Loucy (cell line): Measurements from ENCODE around the gene STXBP1.

Source experiments
- H2AFZ ChIP-seq: fragments of 200-600 bp; sonication (generic); 2 replicates; pipeline ENCODE4 v1.6.0; 2016; ENCODE audit warnings: antibody characterized with exemption, mild to moderate bottlenecking, low read length, moderate library complexity
- H3F3A ChIP-seq: fragments of 200-600 bp; 2 replicates; pipeline ENCODE4 v1.6.0; 2016; ENCODE audit warnings: antibody characterized with exemption, low read depth, mild to moderate bottlenecking
- H3K27me3 ChIP-seq: fragments of 200-600 bp; sonication (generic); 2 replicates; pipeline ENCODE4 v1.6.1; 2014; ENCODE audit warnings: low read length, mild to moderate bottlenecking; ENCODE audit not compliant: insufficient read depth, poor library complexity, severe bottlenecking
- H3K36me3 ChIP-seq: fragments of 200-600 bp; sonication (generic); 2 replicates; pipeline ENCODE4 v1.6.1; 2016; ENCODE audit warnings: low read length; ENCODE audit not compliant: insufficient read depth
- H3K4me1 ChIP-seq: fragments of 200-600 bp; sonication (generic); 2 replicates; pipeline ENCODE4 v1.5.1; 2014; ENCODE audit warnings: low read length, mild to moderate bottlenecking; ENCODE audit not compliant: insufficient read depth, poor library complexity, severe bottlenecking
- H3K4me2 ChIP-seq: fragments of 200-600 bp; sonication (generic); 2 replicates; pipeline ENCODE4 v1.6.0; 2014; ENCODE audit warnings: antibody characterized with exemption, low read length, low read depth, mild to moderate bottlenecking; ENCODE audit not compliant: poor library complexity, severe bottlenecking
- H3K4me3 ChIP-seq: fragments of 200-600 bp; sonication (generic); 2 replicates; pipeline ENCODE4 v1.5.1; 2014; ENCODE audit warnings: low read length, mild to moderate bottlenecking, mixed read lengths; ENCODE audit not compliant: poor library complexity, severe bottlenecking
- H3K79me2 ChIP-seq: fragments of 200-600 bp; sonication (generic); 2 replicates; pipeline ENCODE4 v1.6.1; 2014; ENCODE audit warnings: low read length; ENCODE audit not compliant: insufficient read depth
- H3K9ac ChIP-seq: fragments of 200-600 bp; sonication (generic); 2 replicates; pipeline ENCODE4 v1.6.0; 2014; ENCODE audit warnings: mild to moderate bottlenecking, low read depth, low read length, moderate library complexity; ENCODE audit not compliant: poor library complexity, severe bottlenecking
- H3K9me2 ChIP-seq: fragments of 200-600 bp; sonication (generic); replicated peaks from 2 replicates; pipeline ENCODE4 v1.6.1; 2016; ENCODE audit warnings: low read depth, low read length, mixed read lengths
- H3K9me3 ChIP-seq: fragments of 200-600 bp; sonication (generic); 2 replicates; pipeline ENCODE4 v1.6.1; 2014; ENCODE audit warnings: mild to moderate bottlenecking, antibody characterized with exemption, low read length, low read depth; ENCODE audit not compliant: insufficient read depth
- H4K20me1 ChIP-seq: fragments of 200-600 bp; sonication (generic); 2 replicates; pipeline ENCODE4 v1.6.0; 2014; ENCODE audit warnings: antibody characterized with exemption, low read length, mild to moderate bottlenecking; ENCODE audit not compliant: insufficient read depth, poor library complexity, severe bottlenecking
- EZH2phosphoT487 ChIP-seq: fragments of 200-600 bp; IDR thresholded peaks from 2 replicates; pipeline ENCODE4 v1.6.1; 2018; ENCODE audit warnings: antibody characterized with exemption, mild to moderate bottlenecking, moderate library complexity, borderline replicate concordance
- TF ChIP-seq, protein P1 (sequence below): fragments of 200-600 bp; sonication (generic); conservative IDR thresholded peaks from 2 replicates; pipeline ENCODE4 v1.5.1; 2014; ENCODE audit warnings: mild to moderate bottlenecking, antibody characterized with exemption, low read length

Gene STXBP1

DNA sequence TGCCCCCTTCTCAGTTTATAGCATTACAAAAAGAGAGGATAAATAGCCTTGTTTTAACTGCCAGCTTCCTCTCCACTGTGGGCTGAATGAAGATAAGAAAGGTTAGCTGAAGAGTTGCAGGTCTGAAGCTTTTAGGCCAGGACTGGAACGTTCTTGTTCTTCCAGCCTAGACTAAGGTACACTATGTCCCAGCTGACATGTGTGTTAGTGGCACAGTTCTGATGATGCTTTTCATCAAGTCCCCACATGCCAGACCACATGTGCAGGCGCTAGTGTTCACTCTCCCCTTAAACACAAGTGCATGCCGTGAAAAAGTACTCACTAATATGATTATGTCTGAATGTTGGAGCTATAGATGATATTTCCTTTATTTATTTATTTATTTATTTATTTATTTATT, 40.7 kb downstream of the STXBP1 start:
- no peaks in the 10 kb centered on the region for H4K20me1 ChIP-seq
- peak overlapping the region; percentile 47 for H3K4me2 ChIP-seq
- peaks cover 6% of the 10 kb centered on the region; the same call in 1 of the 2 replicates for H3K79me2 ChIP-seq
- H3K9ac ChIP-seq = peak overlapping the region; percentile 15
- no peaks in the 10 kb centered on the region for H3F3A ChIP-seq
- H3K4me1 ChIP-seq = peaks cover 27% of the 10 kb centered on the region
- peaks cover 21% of the 10 kb centered on the region; the same call in 1 of the 2 replicates for H3K36me3 ChIP-seq
- H3K4me3 ChIP-seq = peak overlapping the region; percentile 5
- no peak for TF ChIP-seq EZH2phosphoT487
- TF ChIP-seq, protein P1, sequence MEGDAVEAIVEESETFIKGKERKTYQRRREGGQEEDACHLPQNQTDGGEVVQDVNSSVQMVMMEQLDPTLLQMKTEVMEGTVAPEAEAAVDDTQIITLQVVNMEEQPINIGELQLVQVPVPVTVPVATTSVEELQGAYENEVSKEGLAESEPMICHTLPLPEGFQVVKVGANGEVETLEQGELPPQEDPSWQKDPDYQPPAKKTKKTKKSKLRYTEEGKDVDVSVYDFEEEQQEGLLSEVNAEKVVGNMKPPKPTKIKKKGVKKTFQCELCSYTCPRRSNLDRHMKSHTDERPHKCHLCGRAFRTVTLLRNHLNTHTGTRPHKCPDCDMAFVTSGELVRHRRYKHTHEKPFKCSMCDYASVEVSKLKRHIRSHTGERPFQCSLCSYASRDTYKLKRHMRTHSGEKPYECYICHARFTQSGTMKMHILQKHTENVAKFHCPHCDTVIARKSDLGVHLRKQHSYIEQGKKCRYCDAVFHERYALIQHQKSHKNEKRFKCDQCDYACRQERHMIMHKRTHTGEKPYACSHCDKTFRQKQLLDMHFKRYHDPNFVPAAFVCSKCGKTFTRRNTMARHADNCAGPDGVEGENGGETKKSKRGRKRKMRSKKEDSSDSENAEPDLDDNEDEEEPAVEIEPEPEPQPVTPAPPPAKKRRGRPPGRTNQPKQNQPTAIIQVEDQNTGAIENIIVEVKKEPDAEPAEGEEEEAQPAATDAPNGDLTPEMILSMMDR = no peak
- no peaks in the 10 kb centered on the region for H3K9me3 ChIP-seq
- no peaks in the 10 kb centered on the region for H3K9me2 ChIP-seq
- no peaks in the 10 kb centered on the region for H3K27me3 ChIP-seq
- H2AFZ ChIP-seq = no peak overlapping the region

DNA sequence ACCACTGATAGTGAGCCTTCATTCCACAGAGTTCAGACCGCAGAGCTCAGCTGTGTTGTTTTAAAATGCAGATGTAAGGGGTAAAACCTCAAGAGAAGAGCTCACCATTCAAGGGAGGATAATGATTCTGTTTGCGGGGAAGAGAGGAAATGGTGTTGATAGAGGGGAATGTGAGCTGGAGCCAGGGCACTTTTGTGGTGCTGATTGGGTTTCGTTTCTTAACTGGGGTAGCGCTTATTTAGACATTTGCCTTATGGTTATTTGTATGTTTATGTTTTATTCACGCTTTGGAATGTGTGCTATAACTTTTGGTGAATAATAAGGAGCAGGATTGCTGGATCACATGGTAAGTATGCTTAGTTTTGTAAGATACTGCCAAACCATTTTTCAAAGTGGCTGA, 42.5 kb downstream of the STXBP1 start:
- Histone ChIP-seq H3K9me3 (no peaks in the 10 kb centered on the region), H4K20me1 (no peaks in the 10 kb centered on the region), H3K79me2 (peaks cover 6% of the 10 kb centered on the region; the same call in 1 of the 2 replicates), H3F3A (no peaks in the 10 kb centered on the region), H3K36me3 (peaks cover 29% of the 10 kb centered on the region; the same call in 1 of the 2 replicates), H2AFZ (no peak overlapping the region), H3K9ac (no peak overlapping the region), H3K4me3 (no peak overlapping the region), H3K9me2 (no peaks in the 10 kb centered on the region), H3K4me2 (no peak overlapping the region), H3K4me1 (peaks cover 27% of the 10 kb centered on the region), H3K27me3 (no peaks in the 10 kb centered on the region)
- no peak for TF ChIP-seq EZH2phosphoT487
- TF ChIP-seq, protein P1 = no peak

GRCh38 chr9:127658428-127658827, 46.4 kb downstream of the STXBP1 start:
- H3K27me3 ChIP-seq = no peaks in the 10 kb centered on the region
- H3K4me1 ChIP-seq = no peaks in the 10 kb centered on the region
- no peaks in the 10 kb centered on the region for H3F3A ChIP-seq
- no peak overlapping the region for H3K9ac ChIP-seq
- H3K9me2 ChIP-seq = no peaks in the 10 kb centered on the region
- H3K9me3 ChIP-seq = no peaks in the 10 kb centered on the region
- TF ChIP-seq EZH2phosphoT487 = no peak
- TF ChIP-seq, protein P1 = no peak
- H3K36me3 ChIP-seq = peaks cover 53% of the 10 kb centered on the region; the same call in 1 of the 2 replicates
- no peak overlapping the region for H3K4me2 ChIP-seq
- H2AFZ ChIP-seq = no peak overlapping the region
- no peaks in the 10 kb centered on the region for H4K20me1 ChIP-seq
- H3K79me2 ChIP-seq = no peaks in the 10 kb centered on the region
- no peak overlapping the region for H3K4me3 ChIP-seq
